Lower lobe of right lung (tissue), 2 donors: ENCODE results near the gene GPN1. TPM values are rescaled to one million over a fixed set of nuclear protein-coding genes. Genes with fewer than 3 reads are reported as not detected.
"Not testable (repeated sequence)": the region's sequence is repeated elsewhere in the genome, so short reads cannot be mapped to it uniquely, and the experiment has no call there.

Source experiments
- ATAC-seq, 2 donors: fragments of 200-7000 bp; cut with Tn5 transposase; one replicate each; pipeline ENCODE4 v1.9.1; 2020 to 2022; ENCODE audit warnings: mild to moderate bottlenecking in 2 of 2, moderate library complexity in 2 of 2
- DNase-seq: peaks from one replicate; pipeline ENCODE4 v3.0.0-alpha.2; 2020
- H3K27ac ChIP-seq: fragments of 200-600 bp; one replicate; pipeline ENCODE4 v1.8.0; 2022
- H3K27me3 ChIP-seq: fragments of 200-600 bp; one replicate; pipeline ENCODE4 v1.8.0; 2022; ENCODE audit warnings: low read depth
- H3K36me3 ChIP-seq: fragments of 200-600 bp; one replicate; pipeline ENCODE4 v1.8.0; 2022; ENCODE audit warnings: mild to moderate bottlenecking
- H3K4me1 ChIP-seq: fragments of 200-600 bp; one replicate; pipeline ENCODE4 v1.8.0; 2022
- H3K4me3 ChIP-seq: fragments of 200-600 bp; one replicate; pipeline ENCODE4 v1.8.0; 2022; ENCODE audit warnings: mild to moderate bottlenecking
- H3K9me3 ChIP-seq: fragments of 200-600 bp; one replicate; pipeline ENCODE4 v1.8.0; 2022
- intact Hi-C: fragments of 100-400 bp; cut with DNase I; formaldehyde crosslinking; loops from one replicate; pipeline ENCODE4 v1.11.0; 2022
- total RNA-seq: library from RNA; stranded (reverse); fragmentation: NEBNext Ultra II Directional; extraction: Animal tissue kit (Norgen Biotek cat#: 25700); gene quantifications from one replicate; pipeline ENCODE4 v1.2.1, GENCODE V29; 2021
- TF ChIP-seq, protein P1 (sequence below): fragments of 200-600 bp; IDR thresholded peaks from one replicate; pipeline ENCODE4 v1.8.0; 2022; ENCODE audit warnings: antibody characterized with exemption, mild to moderate bottlenecking
- donor health status: DM: no; HTN: yes; CAD: no; lungs with severe emphysema.

The GPN1 gene
- total RNA-seq, 1 donor from 2014 or later: 21.9 TPM

DNA sequence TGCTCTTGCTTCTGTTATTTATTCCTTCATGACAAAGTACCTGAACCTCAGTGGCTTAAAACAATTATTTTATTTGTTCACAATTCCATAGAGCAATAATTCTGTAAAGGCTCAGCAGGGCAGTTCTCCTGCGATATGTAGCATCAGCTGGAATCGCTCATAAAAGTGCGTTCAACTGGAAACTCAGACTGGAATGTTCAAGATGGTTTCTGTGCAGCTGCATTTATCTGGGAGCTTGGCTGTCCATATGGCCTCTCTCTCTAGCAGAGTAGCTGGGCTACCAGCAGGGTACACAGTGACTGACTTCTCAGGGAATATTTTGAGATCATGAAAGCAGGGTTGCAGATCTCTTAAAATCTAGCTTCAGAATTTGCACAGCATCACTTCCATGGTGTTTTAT lies 13.5 kb upstream of the GPN1 start:
- Histone ChIP-seq H3K27ac (no peak overlapping the region), H3K4me3 (no peak overlapping the region), H3K9me3 (no peaks in the 10 kb centered on the region), H3K27me3 (no peaks in the 10 kb centered on the region), H3K4me1 (no peaks in the 10 kb centered on the region), H3K36me3 (peaks cover 86% of the 10 kb centered on the region)
- DNase-seq (no peak), ATAC-seq (no peak)
- intact Hi-C loops: no loop called here
- TF ChIP-seq, protein P1, sequence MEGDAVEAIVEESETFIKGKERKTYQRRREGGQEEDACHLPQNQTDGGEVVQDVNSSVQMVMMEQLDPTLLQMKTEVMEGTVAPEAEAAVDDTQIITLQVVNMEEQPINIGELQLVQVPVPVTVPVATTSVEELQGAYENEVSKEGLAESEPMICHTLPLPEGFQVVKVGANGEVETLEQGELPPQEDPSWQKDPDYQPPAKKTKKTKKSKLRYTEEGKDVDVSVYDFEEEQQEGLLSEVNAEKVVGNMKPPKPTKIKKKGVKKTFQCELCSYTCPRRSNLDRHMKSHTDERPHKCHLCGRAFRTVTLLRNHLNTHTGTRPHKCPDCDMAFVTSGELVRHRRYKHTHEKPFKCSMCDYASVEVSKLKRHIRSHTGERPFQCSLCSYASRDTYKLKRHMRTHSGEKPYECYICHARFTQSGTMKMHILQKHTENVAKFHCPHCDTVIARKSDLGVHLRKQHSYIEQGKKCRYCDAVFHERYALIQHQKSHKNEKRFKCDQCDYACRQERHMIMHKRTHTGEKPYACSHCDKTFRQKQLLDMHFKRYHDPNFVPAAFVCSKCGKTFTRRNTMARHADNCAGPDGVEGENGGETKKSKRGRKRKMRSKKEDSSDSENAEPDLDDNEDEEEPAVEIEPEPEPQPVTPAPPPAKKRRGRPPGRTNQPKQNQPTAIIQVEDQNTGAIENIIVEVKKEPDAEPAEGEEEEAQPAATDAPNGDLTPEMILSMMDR: no peak

DNA sequence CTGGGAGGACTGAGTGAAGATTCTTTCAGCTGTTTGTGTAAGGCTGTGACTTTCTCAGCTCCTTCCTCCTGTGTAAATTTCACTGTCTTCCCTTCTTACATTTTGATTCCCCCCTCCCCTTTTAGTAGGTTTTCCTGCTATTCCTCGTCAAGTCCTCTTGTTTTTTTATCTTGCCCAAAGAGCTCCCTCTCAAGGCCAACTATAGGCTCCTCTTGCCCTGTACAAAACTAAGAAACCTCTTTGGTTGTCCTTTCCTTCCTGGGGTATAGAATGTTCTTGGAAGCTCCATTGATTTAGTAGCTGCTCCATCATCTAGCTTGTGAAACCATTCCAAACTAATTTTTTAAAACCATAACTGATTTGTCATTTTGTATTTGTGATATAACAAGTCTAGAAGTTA lies 7.3 kb upstream of the GPN1 start:
- no peak overlapping the region for H3K4me3 ChIP-seq
- intact Hi-C loops: no loop called here
- DNase-seq (no peak), ATAC-seq (no peak)
- TF ChIP-seq, protein P1: no peak
- no peaks in the 10 kb centered on the region for H3K9me3 ChIP-seq
- H3K4me1 ChIP-seq: peaks cover 5% of the 10 kb centered on the region
- H3K36me3 ChIP-seq: peaks cover 80% of the 10 kb centered on the region
- no peaks in the 10 kb centered on the region for H3K27me3 ChIP-seq
- no peak overlapping the region for H3K27ac ChIP-seq

DNA sequence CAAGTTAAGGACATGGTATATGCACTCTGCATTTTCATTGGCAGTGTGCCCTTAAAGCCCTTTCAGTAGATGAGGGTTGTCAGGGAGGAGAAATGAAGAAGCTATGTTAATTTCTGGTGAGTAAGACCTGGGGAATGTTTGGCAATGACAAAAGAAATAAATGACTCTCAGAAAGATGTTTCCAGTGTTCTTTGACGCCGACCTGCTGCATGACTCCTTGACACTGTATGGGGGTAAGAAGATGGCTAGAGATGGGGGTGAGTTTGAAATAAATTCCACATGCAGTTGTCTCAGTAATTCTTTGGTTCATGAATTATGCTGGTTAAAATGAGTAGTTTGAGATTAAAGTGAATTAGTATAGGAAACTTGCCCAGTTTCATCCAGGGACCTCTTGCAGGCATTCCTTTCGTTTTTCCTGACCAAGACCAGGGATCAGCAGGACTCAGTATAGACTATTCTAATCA lies 5.9 kb upstream of the GPN1 start:
- ATAC-seq: no peak
- intact Hi-C loops: no loop called here

DNA sequence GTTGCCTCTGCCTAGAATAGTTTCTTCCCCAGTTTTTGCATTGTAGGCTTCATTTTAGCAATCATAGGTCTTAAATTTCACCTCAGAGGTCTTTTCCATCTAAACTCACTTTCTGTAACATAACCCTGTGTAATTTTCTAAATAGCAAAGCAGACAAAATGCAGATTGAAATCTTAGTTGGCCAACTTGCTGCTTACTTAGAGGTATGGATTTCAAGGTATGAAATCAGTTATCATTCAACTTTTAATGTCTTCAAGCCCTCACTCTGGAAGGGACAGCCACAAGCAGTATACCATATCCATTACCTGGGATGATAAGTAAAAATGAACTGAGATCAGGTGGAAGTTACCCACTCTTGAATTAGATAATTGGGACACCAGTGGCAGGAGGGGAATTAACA lies 3.9 kb upstream of the GPN1 start:
- DNase-seq (no peak), ATAC-seq (no peak)
- peaks cover 32% of the 10 kb centered on the region for H3K4me1 ChIP-seq
- H3K4me3 ChIP-seq: no peak overlapping the region
- H3K9me3 ChIP-seq: no peaks in the 10 kb centered on the region
- no peaks in the 10 kb centered on the region for H3K27me3 ChIP-seq
- peaks cover 46% of the 10 kb centered on the region for H3K36me3 ChIP-seq
- TF ChIP-seq, protein P1: no peak
- H3K27ac ChIP-seq: no peak overlapping the region
- intact Hi-C loops: no loop called here

More for the DNA sequence above, 5.9 kb upstream of the GPN1 start:
- Histone ChIP-seq H3K27ac (no peak overlapping the region), H3K27me3 (no peaks in the 10 kb centered on the region), H3K4me3 (no peak overlapping the region), H3K9me3 (no peaks in the 10 kb centered on the region), H3K4me1 (peaks cover 19% of the 10 kb centered on the region), H3K36me3 (peaks cover 66% of the 10 kb centered on the region)
- TF ChIP-seq, protein P1: no peak
- no peak for DNase-seq

DNA sequence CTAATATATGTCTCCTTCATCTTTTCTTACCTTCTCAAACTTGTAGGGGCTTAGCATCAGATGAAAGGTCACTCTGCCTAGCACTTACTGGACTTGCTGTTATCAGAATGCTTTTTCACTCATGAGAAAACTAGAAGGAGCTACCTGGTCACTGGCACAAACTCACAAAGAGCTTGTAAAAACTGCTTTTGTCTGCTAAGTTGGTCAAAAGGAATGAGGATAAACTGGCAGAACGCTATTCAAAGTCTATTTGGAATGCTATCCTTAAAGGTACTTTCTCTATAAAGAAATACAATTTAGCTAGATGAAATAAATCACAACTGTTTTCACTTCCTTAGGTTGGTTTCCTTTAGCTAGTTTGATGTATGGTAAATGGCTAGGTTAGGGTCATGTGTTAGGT lies 2.5 kb upstream of the GPN1 start:
- intact Hi-C loops, ATAC-seq, H3K9me3 ChIP-seq, DNase-seq, H3K27me3 ChIP-seq, H3K4me3 ChIP-seq: not testable (repeated sequence)
- H3K4me1 ChIP-seq: peaks cover 34% of the 10 kb centered on the region
- H3K27ac ChIP-seq: peak overlapping the region; percentile 58
- H3K36me3 ChIP-seq: peaks cover 43% of the 10 kb centered on the region

DNA sequence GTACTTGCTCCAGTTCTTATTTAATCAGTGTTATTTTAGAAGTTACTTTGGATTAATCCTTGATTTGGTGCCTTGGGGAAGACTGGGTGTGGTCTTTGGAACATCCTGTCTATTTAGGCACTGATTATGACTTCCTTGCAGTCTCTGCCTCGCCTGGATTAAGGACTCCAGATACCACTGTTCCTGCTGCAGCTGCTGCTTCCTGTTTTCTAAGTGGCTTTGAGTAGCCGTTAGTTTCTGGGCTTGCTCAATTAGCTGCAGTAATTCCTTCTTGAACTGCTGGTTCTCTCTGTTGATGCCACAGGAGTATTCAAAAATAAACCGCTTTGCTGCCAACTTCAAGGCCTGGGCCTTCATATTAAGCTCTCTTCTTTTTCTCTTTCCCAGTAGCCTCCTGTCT lies 1.9 kb upstream of the GPN1 start:
- DNase-seq, H3K27me3 ChIP-seq, ATAC-seq, H3K4me3 ChIP-seq, intact Hi-C loops, H3K9me3 ChIP-seq: not testable (repeated sequence)
- Histone ChIP-seq H3K4me1 (peaks cover 34% of the 10 kb centered on the region), H3K36me3 (peaks cover 43% of the 10 kb centered on the region), H3K27ac (peak overlapping the region; percentile 58)
